IMR-90 (cell line): ENCODE results near the gene CKLF. TPM values are rescaled to one million over a fixed set of nuclear protein-coding genes. Genes with fewer than 3 reads are reported as not detected.

Experiments used
- ATAC-seq: fragments of 200-7000 bp; cut with Tn5 transposase; 2 replicates; pipeline ENCODE4 v1.9.1; 2020; ENCODE audit warnings: low read depth, mild to moderate bottlenecking, moderate library complexity
- BruUV-seq: library from RNA; stranded (reverse); fragments of 400-500 nt; replicated peaks from 2 replicates; lab custom pipeline; 2021; lab: Mats Ljungman, UMichigan
- CTCF ChIA-PET: fragments of 300-600 bp; formaldehyde crosslinking; extraction: SDS; loops from one replicate; lab custom pipeline; 2021; ENCODE audit warnings: antibody characterized with exemption; lab: Yijun Ruan, JAX
- POLR2A ChIA-PET: fragments of 300-600 bp; sonication (Branson Sonifier 250); formaldehyde crosslinking; loops from one replicate; lab custom pipeline; 2022; ENCODE audit warnings: antibody characterized with exemption; ENCODE audit not compliant: unreplicated experiment; lab: Charles Lee
- DNase-seq: peaks from one replicate; pipeline ENCODE4 v3.0.0; 2013
- H2AFZ ChIP-seq: replicated peaks from 2 replicates; pipeline ENCODE3; 2013; ENCODE audit warnings: low read length, mild to moderate bottlenecking; ENCODE audit not compliant: poor library complexity
- H2AK5ac ChIP-seq: 2 replicates; pipeline ENCODE4 v1.6.1; 2013; ENCODE audit warnings: low read depth, low read length, inconsistent platforms
- H2AK9ac ChIP-seq: replicated peaks from 2 replicates; pipeline ENCODE3; 2013; ENCODE audit warnings: mild to moderate bottlenecking, low read depth, low read length, moderate library complexity; ENCODE audit not compliant: poor library complexity
- H2BK120ac ChIP-seq: 2 replicates; pipeline ENCODE4 v1.6.1; 2013; ENCODE audit warnings: low read depth, low read length, inconsistent platforms
- H2BK15ac ChIP-seq: 3 replicates; pipeline ENCODE4 v1.6.1; 2013; ENCODE audit warnings: low read depth, low read length, inconsistent platforms
- H2BK20ac ChIP-seq: 2 replicates; pipeline ENCODE4 v1.6.1; 2013; ENCODE audit warnings: low read depth, mild to moderate bottlenecking, inconsistent platforms, low read length, moderate library complexity
- H2BK5ac ChIP-seq: 2 replicates; pipeline ENCODE4 v1.6.1; 2013; ENCODE audit warnings: mild to moderate bottlenecking, low read depth, low read length, inconsistent platforms; ENCODE audit not compliant: poor library complexity, severe bottlenecking
- H3K14ac ChIP-seq: replicated peaks from 2 replicates; pipeline ENCODE4 v1.6.1; 2013; ENCODE audit warnings: low read depth, low read length, inconsistent platforms
- H3K18ac ChIP-seq: 2 replicates; pipeline ENCODE4 v1.6.1; 2013; ENCODE audit warnings: low read depth, low read length, control low read depth
- H3K23ac ChIP-seq: 2 replicates; pipeline ENCODE4 v1.6.1; 2013; ENCODE audit warnings: low read depth, low read length, inconsistent platforms
- H3K27ac ChIP-seq: 2 replicates; pipeline ENCODE4 v1.5.1; 2013; ENCODE audit warnings: mild to moderate bottlenecking, control low read depth, low read length; ENCODE audit not compliant: insufficient read depth
- H3K27me3 ChIP-seq: 2 replicates; pipeline ENCODE4 v1.6.1; 2013; ENCODE audit warnings: low read length; ENCODE audit not compliant: control insufficient read depth, insufficient read depth
- H3K36me3 ChIP-seq: 2 replicates; pipeline ENCODE4 v1.6.1; 2013; ENCODE audit warnings: low read length, mixed read lengths; ENCODE audit not compliant: control insufficient read depth, insufficient read depth
- H3K4ac ChIP-seq: 2 replicates; pipeline ENCODE4 v1.6.1; 2013; ENCODE audit warnings: low read depth, low read length, inconsistent platforms
- H3K4me1 ChIP-seq: 2 replicates; pipeline ENCODE4 v1.6.1; 2013; ENCODE audit warnings: low read length, mixed read lengths; ENCODE audit not compliant: control insufficient read depth, insufficient read depth
- H3K4me2 ChIP-seq: 2 replicates; pipeline ENCODE4 v1.6.1; 2013; ENCODE audit warnings: low read depth, mild to moderate bottlenecking, control low read depth, low read length, moderate library complexity
- H3K4me3 ChIP-seq: 2 replicates; pipeline ENCODE4 v1.5.1; 2013; ENCODE audit warnings: low read depth, mild to moderate bottlenecking, control low read depth, low read length, moderate library complexity; ENCODE audit not compliant: insufficient read depth
- H3K56ac ChIP-seq: 2 replicates; pipeline ENCODE4 v1.6.1; 2013; ENCODE audit warnings: low read length, inconsistent platforms; ENCODE audit not compliant: insufficient read depth; ENCODE audit errors: extremely low read depth
- H3K79me1 ChIP-seq, 2 experiments: 2 replicates each; pipeline ENCODE4 v1.6.1; 2013; ENCODE audit warnings: low read length in 2 of 2, inconsistent platforms in 1 of 2, low read depth in 1 of 2
- H3K9ac ChIP-seq: 2 replicates; pipeline ENCODE4 v1.6.1; 2013; ENCODE audit warnings: low read depth, low read length, control low read depth
- H3K9me1 ChIP-seq: 2 replicates; pipeline ENCODE4 v1.6.1; 2013; ENCODE audit warnings: low read length, inconsistent platforms; ENCODE audit not compliant: insufficient read depth
- H3K9me3 ChIP-seq: 2 replicates; pipeline ENCODE4 v1.6.1; 2013; ENCODE audit warnings: low read length; ENCODE audit not compliant: control insufficient read depth, insufficient read depth
- H4K20me1 ChIP-seq: 2 replicates; pipeline ENCODE4 v1.6.1; 2013; ENCODE audit warnings: low read length, inconsistent platforms; ENCODE audit not compliant: insufficient read depth
- H4K5ac ChIP-seq: 2 replicates; pipeline ENCODE4 v1.6.1; 2013; ENCODE audit warnings: mild to moderate bottlenecking, low read depth, low read length, control low read depth
- H4K8ac ChIP-seq, 2 experiments: 2 replicates each; pipeline ENCODE4 v1.6.1; 2013; ENCODE audit warnings: low read depth in 2 of 2, low read length in 2 of 2, control low read depth in 1 of 2, inconsistent platforms in 1 of 2
- H4K91ac ChIP-seq: 2 replicates; pipeline ENCODE4 v1.6.1; 2013; ENCODE audit warnings: low read depth, low read length, inconsistent platforms; ENCODE audit not compliant: insufficient read depth
- CEBPB ChIP-seq: IDR thresholded peaks from 2 replicates; pipeline ENCODE4 v1.6.1; 2012; ENCODE audit warnings: low read depth, low read length, improper control_type of control experiment
- CHD1 ChIP-seq: IDR thresholded peaks from 2 replicates; pipeline ENCODE4 v1.6.1; 2012; ENCODE audit warnings: low read depth, low read length, improper control_type of control experiment
- CTCF ChIP-seq: conservative IDR thresholded peaks from 2 replicates; pipeline ENCODE4 v1.5.1; 2012; ENCODE audit warnings: mild to moderate bottlenecking, low read depth, low read length, improper control_type of control experiment
- ELK1 ChIP-seq: fragments of 150-350 bp; IDR thresholded peaks from 2 replicates; pipeline ENCODE4 v1.6.1; 2016; ENCODE audit warnings: low read depth, mild to moderate bottlenecking, low read length, moderate library complexity, borderline replicate concordance
- FOS ChIP-seq: fragments of 150-350 bp; IDR thresholded peaks from 2 replicates; pipeline ENCODE4 v1.6.1; 2016; ENCODE audit warnings: low read depth, low read length
- MAZ ChIP-seq: IDR thresholded peaks from 2 replicates; pipeline ENCODE4 v1.6.1; 2012; ENCODE audit warnings: low read depth, mild to moderate bottlenecking, low read length, improper control_type of control experiment, moderate library complexity, borderline replicate concordance
- MXI1 ChIP-seq: IDR thresholded peaks from 2 replicates; pipeline ENCODE4 v1.6.1; 2012; ENCODE audit warnings: low read depth, mild to moderate bottlenecking, low read length, moderate library complexity, borderline replicate concordance
- POLR2A ChIP-seq: IDR thresholded peaks from 2 replicates; pipeline ENCODE4 v1.6.1; 2012; ENCODE audit warnings: mild to moderate bottlenecking, low read depth, low read length
- RAD21 ChIP-seq: IDR thresholded peaks from 2 replicates; pipeline ENCODE4 v1.6.1; 2012; ENCODE audit warnings: low read length, improper control_type of control experiment
- RCOR1 ChIP-seq: IDR thresholded peaks from 2 replicates; pipeline ENCODE4 v1.6.1; 2012; ENCODE audit warnings: mild to moderate bottlenecking, low read length, improper control_type of control experiment; ENCODE audit not compliant: insufficient replicate concordance
- RFX5 ChIP-seq: IDR thresholded peaks from 2 replicates; pipeline ENCODE4 v1.8.0; 2012; ENCODE audit warnings: low read depth, mild to moderate bottlenecking, low read length, moderate library complexity
- USF2 ChIP-seq: fragments of 150-350 bp; IDR thresholded peaks from 2 replicates; pipeline ENCODE4 v1.6.1; 2017; ENCODE audit warnings: mild to moderate bottlenecking, antibody characterized with exemption, low read length, low read depth
- WGBS, 2 experiments: methylation state at CpG; one replicate each; pipeline versions ENCODE4 v1.1.5 to v1.1.7; 2013; ENCODE audit warnings: missing lambda C conversion rate in 2 of 2; ENCODE audit not compliant: insufficient read length in 1 of 2; ENCODE audit errors: extremely low coverage in 2 of 2; 5-methylcytosine and 5-hydroxymethylcytosine counted together
- dilution Hi-C: fragments of 300-500 bp; cut with HindIII; formaldehyde crosslinking; loops from one replicate; pipeline ENCODE4 v1.14.3; 2018; ENCODE audit warnings: low sequenced_read_pairs; ENCODE audit not compliant: unreplicated experiment
- in situ Hi-C: fragments of 300-500 bp; cut with MboI; formaldehyde crosslinking; loops from 3 replicates; pipeline ENCODE4 v1.14.3; 2019; ENCODE audit warnings: low sequenced_read_pairs, inconsistent platforms, mixed read lengths
- intact Hi-C: fragments of 100-400 bp; cut with micrococcal nuclease; formaldehyde crosslinking; loops from 2 replicates; pipeline ENCODE4 v1.10.0; 2022
- polyA plus RNA-seq, 3 experiments: library from polyadenylated mRNA; depleted of rRNA; stranded (reverse); fragments of >200 nt; gene quantifications; 2 replicates each; pipeline ENCODE4 v1.2.3, GENCODE V29; 2012; ENCODE audit warnings: low replicate concordance in 1 of 3
- total RNA-seq: library from RNA; depleted of rRNA; stranded (reverse); fragments of >200 nt; gene quantifications from 2 replicates; pipeline ENCODE4 v1.2.3, GENCODE V29; 2012

CKLF gene
- total and polyA plus RNA-seq, 2 of the 4 experiments (the other 2 are of a cell fraction) = 60.8 to 92.2 TPM

GRCh38 chr16:66516808-66517585 is 35.4 kb upstream of the CKLF start:
- Histone ChIP-seq H2BK15ac (peak overlapping the region; percentile 97; the same call in 2 of the 3 replicates), H2BK120ac (peak overlapping the region; percentile 97), H3K27me3 (no peaks in the 10 kb centered on the region), H3K4me2 (peak overlapping the region; percentile 44), H3K14ac (peak overlapping the region; percentile 97), H4K20me1 (peaks cover under 1% of the 10 kb centered on the region; the same call in 1 of the 2 replicates), H3K79me1 (peaks cover 3 to 47% of the 10 kb centered on the region in 2 experiments; a peak in 3 of 4 replicates), H3K27ac (peak overlapping the region; percentile 95), H3K23ac (peak overlapping the region; percentile 90), H2BK20ac (peak overlapping the region; percentile 97), H3K56ac (peak overlapping the region; percentile 88), H3K9me3 (no peaks in the 10 kb centered on the region), H2AK5ac (peak overlapping the region; percentile 98), H4K5ac (peak overlapping the region; percentile 92), H2AK9ac (peak overlapping the region; percentile 97), H4K91ac (peak overlapping the region; percentile 99), H3K18ac (peak overlapping the region; percentile 91), H3K4me1 (peaks cover 36% of the 10 kb centered on the region), H2AFZ (peak overlapping the region; percentile 88), H3K4ac (peak overlapping the region; percentile 99), H3K4me3 (no peak overlapping the region), H3K36me3 (peaks cover 2% of the 10 kb centered on the region; the same call in 1 of the 2 replicates), H3K9ac (peak overlapping the region; percentile 46), H4K8ac (peak overlapping the region; percentile 91 to 99), H3K9me1 (peaks cover 48% of the 10 kb centered on the region), H2BK5ac (peak overlapping the region; percentile 93)
- intact Hi-C loops = loop anchor here (1.0 kb wide), 1 partner anchor 111 kb away; no protein-coding TSS in a partner anchor
- BruUV-seq = no TSS peak
- CTCF ChIA-PET = no interaction called here
- in situ Hi-C loops = no loop called here
- no peak for TF ChIP-seq POLR2A
- no peak for TF ChIP-seq RCOR1
- no peak for TF ChIP-seq ELK1
- TF ChIP-seq CTCF = no peak
- TF ChIP-seq MAZ = peak; percentile 98
- TF ChIP-seq USF2 = peak; percentile 76; the same call in 1 of the 2 replicates
- TF ChIP-seq FOS = peak; percentile 66
- TF ChIP-seq RFX5 = no peak
- no peak for TF ChIP-seq CHD1
- peak; percentile 71 for TF ChIP-seq CEBPB
- peak; percentile 85; the same call in 1 of the 2 replicates for TF ChIP-seq MXI1
- 0 out of 2 replicates have a peak, but pooled peaks have one; percentile 5 for TF ChIP-seq RAD21
- 70% methylated on average over 9 of the region's 15 CpGs; no CpG with 5 or more reads in 1 of the 2 experiments for WGBS, 2 experiments
- dilution Hi-C loops = no loop called here
- POLR2A ChIA-PET = no interaction called here
- DNase-seq = peak; percentile 99
- peak; percentile 95 for ATAC-seq
